ENCODE data around the gene ANTXRL.

GRCh38 chr10:46266306-46266985 is 20.4 kb upstream of the ANTXRL start:
- TF ChIP-seq POLR2AphosphoS5 (IDR thresholded peaks at IDR 0.05) (no peak), CTCF (IDR thresholded peaks at IDR 0.05) (no peak), POLR2A (IDR thresholded peaks at IDR 0.05) (no peak), EP300 (IDR thresholded peaks at IDR 0.05) (no peak)

All from suprapubic skin (tissue), 4 donors.